CD4-positive, alpha-beta T cell treated with Interleukin-4 for 1 hour (primary cell): ENCODE results near the gene CHIC1.
A peak's percentile ranks its signal among the peaks of the same experiment; 100 is the strongest.
"Not testable (repeated sequence)": the region's sequence is repeated elsewhere in the genome, so short reads cannot be mapped to it uniquely, and the experiment has no call there.

Experiments
- DNase-seq, 2 donors: peaks; one replicate each; pipeline ENCODE4 v3.0.0-alpha.2; 2020 to 2022

CHIC1 gene

GRCh38 chrX:73562984-73563737 lies at the start of gene CHIC1:
Gene CHIC1, plus strand, starts transcription at chrX:73563197. Its CDS starts 88 bp downstream, at chrX:73563285.
- DNase-seq: peak; percentile 81 to 83

- DNase-seq: not testable (repeated sequence)
Observed at GRCh38 chrX:73522823-73523222, 40.2 kb upstream of the CHIC1 start.

GRCh38 chrX:73524906-73525305 lies 38.1 kb upstream of the CHIC1 start:
- DNase-seq: no peak

GRCh38 chrX:73525928-73526690 lies 36.9 kb upstream of the CHIC1 start:
- no peak for DNase-seq

GRCh38 chrX:73531655-73532054 lies 31.3 kb upstream of the CHIC1 start:
- not testable (repeated sequence) for DNase-seq

- no peak for DNase-seq
Observed at GRCh38 chrX:73556159-73556558, 6.8 kb upstream of the CHIC1 start.

GRCh38 chrX:73561801-73562200 lies 1.2 kb upstream of the CHIC1 start:
- DNase-seq: no peak

GRCh38 chrX:73562458-73562857 lies 539 bp upstream of the CHIC1 start:
- DNase-seq: no peak

- peak in 1 of 2 donors; percentile 39 for DNase-seq
Observed at GRCh38 chrX:73563738-73564068, 706 bp downstream of the CHIC1 start.

- DNase-seq: no peak
Observed at GRCh38 chrX:73577361-73577760, 14.4 kb downstream of the CHIC1 start.

GRCh38 chrX:73581002-73581628 lies 18.1 kb downstream of the CHIC1 start:
- DNase-seq: no peak

GRCh38 chrX:73597758-73598157 lies 34.8 kb downstream of the CHIC1 start:
- DNase-seq: not testable (repeated sequence)

- DNase-seq: no peak
Observed at GRCh38 chrX:73615022-73615421, 52.0 kb downstream of the CHIC1 start.

- not testable (repeated sequence) for DNase-seq
Observed at GRCh38 chrX:73641669-73642068, 78.7 kb downstream of the CHIC1 start.

GRCh38 chrX:73647212-73647611 lies 84.2 kb downstream of the CHIC1 start:
- no peak for DNase-seq

GRCh38 chrX:73647632-73648322 lies 84.8 kb downstream of the CHIC1 start:
- DNase-seq: no peak

GRCh38 chrX:73661322-73661721 lies 98.3 kb downstream of the CHIC1 start:
- not testable (repeated sequence) for DNase-seq

- DNase-seq: no peak
Observed at GRCh38 chrX:73668779-73669178, 105.8 kb downstream of the CHIC1 start.

GRCh38 chrX:73681408-73681807 lies 118.4 kb downstream of the CHIC1 start:
- no peak for DNase-seq

GRCh38 chrX:73683236-73683859 lies 120.4 kb downstream of the CHIC1 start:
- no peak for DNase-seq

GRCh38 chrX:73707014-73707413 lies 144.0 kb downstream of the CHIC1 start:
- DNase-seq: not testable (repeated sequence)

- DNase-seq: no peak
Observed at GRCh38 chrX:73728602-73729001, 165.6 kb downstream of the CHIC1 start.
